CD4-positive, alpha-beta T cell (primary cell): Measurements from ENCODE around the gene PRTFDC1. TPM values are rescaled to one million over a fixed set of nuclear protein-coding genes. Genes with fewer than 3 reads are reported as not detected.
"Not testable (repeated sequence)": the region's sequence is repeated elsewhere in the genome, so short reads cannot be mapped to it uniquely, and the experiment has no call there.

Experiments
- ATAC-seq: fragments of 200-7000 bp; cut with Tn5 transposase; one replicate; pipeline ENCODE4 v1.10.0; 2022; ENCODE audit warnings: mild to moderate bottlenecking; ENCODE audit not compliant: poor library complexity
- CTCF ChIA-PET: fragments of 350-600 bp; sonication (Branson Sonifier 250); formaldehyde crosslinking; loops from one replicate; lab custom pipeline; 2021; ENCODE audit warnings: antibody characterized with exemption, inconsistent platforms; lab: Charles Lee
- POLR2A ChIA-PET: fragments of 350-600 bp; sonication (Branson Sonifier 250); formaldehyde crosslinking; loops from one replicate; lab custom pipeline; 2021; ENCODE audit warnings: antibody characterized with exemption, inconsistent platforms; lab: Charles Lee
- DNase-seq, 14 experiments: peaks; one replicate each; pipeline ENCODE4 v3.0.0-alpha.2; 2013 to 2020; ENCODE audit warnings: mixed read lengths in 2 of 14
- H3K27ac ChIP-seq, 2 donors: one replicate each; pipeline versions ENCODE4 v1.5.1 to v1.7.0; 2013; ENCODE audit warnings: low read length in 2 of 2, low read depth in 1 of 2, mild to moderate bottlenecking in 1 of 2
- H3K27me3 ChIP-seq, 2 experiments: 1 replicate in 1 of 2; 2 replicates in 1 of 2; pipeline versions ENCODE4 v1.6.1 to v1.7.0; 2013; ENCODE audit warnings: low read length in 2 of 2, control low read depth in 1 of 2, mild to moderate bottlenecking in 1 of 2, moderate library complexity in 1 of 2; ENCODE audit not compliant: insufficient read depth in 2 of 2, control insufficient read depth in 1 of 2
- H3K36me3 ChIP-seq: one replicate; pipeline ENCODE4 v1.6.1; 2013; ENCODE audit warnings: low read length, control low read depth; ENCODE audit not compliant: insufficient read depth
- H3K4me1 ChIP-seq: one replicate; pipeline ENCODE4 v1.6.1; 2013; ENCODE audit warnings: low read length, control low read depth; ENCODE audit not compliant: insufficient read depth
- H3K4me3 ChIP-seq: one replicate; pipeline ENCODE4 v1.5.1; 2013; ENCODE audit warnings: mild to moderate bottlenecking, low read length, moderate library complexity
- H3K9me3 ChIP-seq, 2 experiments: 1 replicate in 1 of 2; 2 replicates in 1 of 2; pipeline versions ENCODE4 v1.6.1 to v1.7.0; 2013; ENCODE audit warnings: low read length in 2 of 2, mild to moderate bottlenecking in 2 of 2, control low read depth in 1 of 2, moderate library complexity in 1 of 2; ENCODE audit not compliant: control insufficient read depth in 1 of 2, insufficient read depth in 1 of 2
- H3K27ac Mint-ChIP-seq: one replicate; pipeline ENCODE4 v1.8.0; 2020; ENCODE audit warnings: mixed read lengths
- H3K27me3 Mint-ChIP-seq: one replicate; pipeline ENCODE4 v1.8.0; 2021; ENCODE audit warnings: mixed read lengths
- H3K36me3 Mint-ChIP-seq: one replicate; pipeline ENCODE4 v1.8.0; 2021; ENCODE audit warnings: low read depth, mixed read lengths
- H3K4me1 Mint-ChIP-seq: one replicate; pipeline ENCODE4 v1.8.0; 2021; ENCODE audit warnings: low read depth, mixed read lengths
- H3K4me3 Mint-ChIP-seq: one replicate; pipeline ENCODE4 v1.8.0; 2020; ENCODE audit warnings: mild to moderate bottlenecking, mixed read lengths
- H3K9me3 Mint-ChIP-seq: one replicate; pipeline ENCODE4 v1.8.0; 2020; ENCODE audit warnings: mixed read lengths
- intact Hi-C, 2 experiments: fragments of 100-400 bp; cut with DNase I in 1 of 2; cut with micrococcal nuclease in 1 of 2; formaldehyde crosslinking; loops; one replicate each; pipeline versions ENCODE4 v1.15.1 to v1.9.0; 2023 to 2025; cut with DNase I, micrococcal nuclease
- total RNA-seq, 174 experiments: library from RNA in 2 of 174; stranded (reverse) in 2 of 174; gene quantifications; one replicate each; pipeline ENCODE4 v1.2.3 and lab custom pipeline; 2021 to 2026
- TF ChIP-seq, protein P1 (sequence below): fragments of 200-600 bp; IDR thresholded peaks from one replicate; pipeline ENCODE4 v1.8.0; 2022; ENCODE audit warnings: antibody characterized with exemption, mild to moderate bottlenecking

The PRTFDC1 gene
- total RNA-seq, 2 experiments from 2014 or later: 0.52 to 0.67 TPM

DNA sequence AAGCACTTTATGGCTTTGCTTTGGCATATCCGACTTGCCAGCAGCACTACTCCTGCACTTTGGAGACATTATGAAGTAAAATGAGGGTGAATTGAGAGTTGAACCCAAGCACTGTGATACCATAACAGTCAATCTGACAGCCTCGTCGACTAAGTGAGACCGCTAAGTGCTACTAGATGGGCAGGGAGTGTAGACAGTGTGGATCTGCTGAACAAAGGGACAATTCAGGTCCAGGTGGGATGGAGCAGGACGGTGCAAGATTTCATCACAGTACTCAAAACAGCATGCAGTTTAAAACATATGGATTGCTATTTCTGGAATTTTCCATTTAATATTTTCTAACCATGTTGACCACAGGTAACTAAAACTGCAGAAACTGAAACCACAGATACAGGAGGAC is 20.8 kb upstream of the PRTFDC1 start:
- Histone ChIP-seq H3K4me1 (peaks cover 3% of the 10 kb centered on the region), H3K4me3 (no peak overlapping the region), H3K36me3 (no peaks in the 10 kb centered on the region), H3K27me3 (no peaks in the 10 kb centered on the region), H3K9me3 (no peaks in the 10 kb centered on the region), H3K27ac (no peak overlapping the region)
- Mint-ChIP-seq H3K36me3 (no peaks in the 10 kb centered on the region), H3K4me1 (no peaks in the 10 kb centered on the region), H3K27ac (no peak overlapping the region), H3K27me3 (no peaks in the 10 kb centered on the region), H3K4me3 (no peak overlapping the region), H3K9me3 (no peaks in the 10 kb centered on the region)
- intact Hi-C loops: no loop called here
- ATAC-seq (no peak), DNase-seq (no peak)
- ChIA-PET CTCF (no interaction called here), POLR2A (no interaction called here)
- TF ChIP-seq, protein P1, sequence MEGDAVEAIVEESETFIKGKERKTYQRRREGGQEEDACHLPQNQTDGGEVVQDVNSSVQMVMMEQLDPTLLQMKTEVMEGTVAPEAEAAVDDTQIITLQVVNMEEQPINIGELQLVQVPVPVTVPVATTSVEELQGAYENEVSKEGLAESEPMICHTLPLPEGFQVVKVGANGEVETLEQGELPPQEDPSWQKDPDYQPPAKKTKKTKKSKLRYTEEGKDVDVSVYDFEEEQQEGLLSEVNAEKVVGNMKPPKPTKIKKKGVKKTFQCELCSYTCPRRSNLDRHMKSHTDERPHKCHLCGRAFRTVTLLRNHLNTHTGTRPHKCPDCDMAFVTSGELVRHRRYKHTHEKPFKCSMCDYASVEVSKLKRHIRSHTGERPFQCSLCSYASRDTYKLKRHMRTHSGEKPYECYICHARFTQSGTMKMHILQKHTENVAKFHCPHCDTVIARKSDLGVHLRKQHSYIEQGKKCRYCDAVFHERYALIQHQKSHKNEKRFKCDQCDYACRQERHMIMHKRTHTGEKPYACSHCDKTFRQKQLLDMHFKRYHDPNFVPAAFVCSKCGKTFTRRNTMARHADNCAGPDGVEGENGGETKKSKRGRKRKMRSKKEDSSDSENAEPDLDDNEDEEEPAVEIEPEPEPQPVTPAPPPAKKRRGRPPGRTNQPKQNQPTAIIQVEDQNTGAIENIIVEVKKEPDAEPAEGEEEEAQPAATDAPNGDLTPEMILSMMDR: no peak

GRCh38 chr10:24971374-24971773 is 19.0 kb upstream of the PRTFDC1 start:
- H3K27me3 Mint-ChIP-seq: no peaks in the 10 kb centered on the region
- H3K36me3 Mint-ChIP-seq: no peaks in the 10 kb centered on the region
- TF ChIP-seq, protein P1: no peak
- intact Hi-C loops: no loop called here
- Histone ChIP-seq H3K27me3 (no peaks in the 10 kb centered on the region), H3K4me3 (no peak overlapping the region), H3K9me3 (no peaks in the 10 kb centered on the region), H3K27ac (no peak overlapping the region), H3K4me1 (peaks cover 3% of the 10 kb centered on the region), H3K36me3 (no peaks in the 10 kb centered on the region)
- no peak overlapping the region for H3K4me3 Mint-ChIP-seq
- H3K4me1 Mint-ChIP-seq: no peaks in the 10 kb centered on the region
- no peaks in the 10 kb centered on the region for H3K9me3 Mint-ChIP-seq
- ATAC-seq (no peak), DNase-seq (no peak)
- no peak overlapping the region for H3K27ac Mint-ChIP-seq
- ChIA-PET CTCF (no interaction called here), POLR2A (no interaction called here)

DNA sequence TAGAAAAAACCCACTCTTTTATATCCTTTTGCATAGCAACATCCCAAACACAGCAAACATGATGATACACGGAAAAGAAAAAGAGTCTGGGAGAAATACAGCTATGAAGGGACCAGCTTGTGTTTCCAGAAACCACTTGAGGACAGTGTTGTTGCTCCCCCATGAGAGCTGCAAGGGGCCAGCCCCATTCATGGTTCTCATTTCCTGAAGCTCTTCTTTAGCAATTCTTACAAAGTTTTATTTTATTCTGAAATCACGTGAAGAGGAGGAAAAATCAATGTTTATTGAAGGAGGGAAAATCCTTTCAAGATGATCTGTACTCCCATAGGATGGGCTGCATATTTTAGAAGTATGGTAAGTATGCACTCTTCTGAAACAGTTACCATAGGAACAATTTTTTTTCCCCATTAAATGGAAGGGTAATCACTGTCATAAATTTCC is 17.5 kb upstream of the PRTFDC1 start:
- Histone ChIP-seq H3K4me3 (no peak overlapping the region), H3K27me3 (no peaks in the 10 kb centered on the region), H3K4me1 (peaks cover 3% of the 10 kb centered on the region), H3K27ac (no peak overlapping the region), H3K36me3 (no peaks in the 10 kb centered on the region), H3K9me3 (no peaks in the 10 kb centered on the region)
- Mint-ChIP-seq H3K4me3 (no peak overlapping the region), H3K27me3 (no peaks in the 10 kb centered on the region), H3K36me3 (no peaks in the 10 kb centered on the region), H3K27ac (no peak overlapping the region), H3K9me3 (no peaks in the 10 kb centered on the region), H3K4me1 (no peaks in the 10 kb centered on the region)
- ATAC-seq: no peak
- CTCF ChIA-PET: no interaction called here
- TF ChIP-seq, protein P1: no peak
- no peak for DNase-seq
- intact Hi-C loops: loop anchor here in 1 of 2 experiments (5.0 kb wide), 1 partner anchor 183 kb away; no protein-coding TSS in a partner anchor
- POLR2A ChIA-PET: no interaction called here

GRCh38 chr10:24968951-24969350 is 16.5 kb upstream of the PRTFDC1 start:
- H3K27ac Mint-ChIP-seq, H3K27ac ChIP-seq, H3K27me3 ChIP-seq, H3K4me3 ChIP-seq, H3K36me3 ChIP-seq, H3K27me3 Mint-ChIP-seq, H3K4me1 Mint-ChIP-seq, H3K36me3 Mint-ChIP-seq, ATAC-seq, DNase-seq, H3K9me3 ChIP-seq, H3K9me3 Mint-ChIP-seq, POLR2A ChIA-PET, H3K4me3 Mint-ChIP-seq, CTCF ChIA-PET, H3K4me1 ChIP-seq: not testable (repeated sequence)
- intact Hi-C loops: loop anchor here in 1 of 2 experiments (5.0 kb wide), 1 partner anchor 182 kb away; no protein-coding TSS in a partner anchor
